H1 (cell line): ENCODE data around the gene ELMO1. TPM values are rescaled to one million over a fixed set of nuclear protein-coding genes. Genes with fewer than 3 reads are reported as not detected.

Experiments used
- CTCF ChIA-PET: fragments of 300-600 bp; sonication (Branson Sonifier 250); formaldehyde crosslinking; loops from one replicate; lab custom pipeline; 2021; ENCODE audit not compliant: partially characterized antibody; lab: Charles Lee
- POLR2A ChIA-PET: fragments of 300-600 bp; sonication (Branson Sonifier 250); formaldehyde crosslinking; loops from one replicate; lab custom pipeline; 2021; ENCODE audit warnings: inconsistent platforms; ENCODE audit not compliant: partially characterized antibody; lab: Charles Lee
- DNase-seq, 2 experiments: peaks; one replicate each; pipeline versions ENCODE4 v3.0.0 to v3.0.0-alpha.2; 2010 to 2022; ENCODE audit warnings: low spot score in 2 of 2, low read depth in 1 of 2, mixed read lengths in 1 of 2
- FAIRE-seq: peaks from 2 replicates; lab custom pipeline; 2011; peaks lifted over from hg19 to GRCh38; lab: Jason Lieb, UNC
- H2AFZ ChIP-seq: 2 replicates; pipeline ENCODE4 v1.8.1; 2012; ENCODE audit warnings: low read length, inconsistent platforms
- H2AK5ac ChIP-seq: 2 replicates; pipeline ENCODE4 v1.6.1; 2013; ENCODE audit warnings: low read depth, low read length
- H2BK120ac ChIP-seq: replicated peaks from 2 replicates; pipeline ENCODE3; 2013; ENCODE audit warnings: low read depth, low read length, inconsistent platforms
- H2BK12ac ChIP-seq: 2 replicates; pipeline ENCODE4 v1.6.1; 2013; ENCODE audit warnings: low read depth, low read length
- H2BK15ac ChIP-seq: 2 replicates; pipeline ENCODE4 v1.6.1; 2013; ENCODE audit warnings: low read length
- H2BK20ac ChIP-seq: 2 replicates; pipeline ENCODE4 v1.6.1; 2013; ENCODE audit warnings: low read length
- H2BK5ac ChIP-seq: 2 replicates; pipeline ENCODE4 v1.6.1; 2013; ENCODE audit warnings: low read depth, low read length
- H3K14ac ChIP-seq: 2 replicates; pipeline ENCODE4 v1.6.1; 2013; ENCODE audit warnings: inconsistent platforms; ENCODE audit not compliant: insufficient read length
- H3K18ac ChIP-seq: 2 replicates; pipeline ENCODE4 v1.6.1; 2013; ENCODE audit warnings: low read length; ENCODE audit errors: extremely low read depth
- H3K23ac ChIP-seq: 2 replicates; pipeline ENCODE4 v1.6.1; 2013; ENCODE audit warnings: inconsistent platforms; ENCODE audit not compliant: insufficient read length
- H3K23me2 ChIP-seq: 2 replicates; pipeline ENCODE4 v1.6.1; 2013; ENCODE audit warnings: low read depth, low read length
- H3K27ac ChIP-seq: 2 replicates; pipeline ENCODE4 v1.6.1; 2011; ENCODE audit warnings: low read depth, low read length, inconsistent platforms
- H3K27me3 ChIP-seq, 4 experiments: replicated peaks in 1 of 4; 1 replicate in 1 of 4; 2 replicates in 3 of 4; pipeline versions ENCODE4 v1.6.1 to v1.8.1; 2011 to 2013; ENCODE audit warnings: low read length in 3 of 4, mild to moderate bottlenecking in 3 of 4, inconsistent platforms in 2 of 4, mixed read lengths in 2 of 4, moderate library complexity in 1 of 4; ENCODE audit not compliant: control insufficient read depth in 3 of 4, insufficient read depth in 3 of 4; ENCODE audit errors: extremely low read depth in 1 of 4
- H3K36me3 ChIP-seq, 4 experiments: 2 replicates each; pipeline versions ENCODE4 v1.6.1 to v1.8.1; 2011 to 2013; ENCODE audit warnings: mild to moderate bottlenecking in 4 of 4, low read length in 3 of 4, moderate library complexity in 2 of 4, control low read depth in 1 of 4, inconsistent platforms in 1 of 4; ENCODE audit not compliant: insufficient read depth in 4 of 4, control insufficient read depth in 2 of 4
- H3K4ac ChIP-seq: replicated peaks from 2 replicates; pipeline ENCODE3; 2013; ENCODE audit warnings: low read length, low read depth, mixed read lengths, inconsistent platforms; ENCODE audit not compliant: insufficient read length
- H3K4me1 ChIP-seq, 4 experiments: replicated peaks in 1 of 4; 1 replicate in 1 of 4; 2 replicates in 3 of 4; pipeline versions ENCODE4 v1.6.1 to v1.8.1; 2011 to 2013; ENCODE audit warnings: low read length in 3 of 4, inconsistent platforms in 2 of 4, mixed read lengths in 1 of 4; ENCODE audit not compliant: insufficient read depth in 4 of 4, control insufficient read depth in 3 of 4
- H3K4me2 ChIP-seq, 2 experiments: 2 replicates each; pipeline versions ENCODE4 v1.6.1 to v1.8.1; 2011 to 2013; ENCODE audit warnings: low read depth in 2 of 2, low read length in 2 of 2, control low read depth in 1 of 2, inconsistent platforms in 1 of 2, mild to moderate bottlenecking in 1 of 2; ENCODE audit not compliant: insufficient read depth in 1 of 2
- H3K4me3 ChIP-seq, 4 experiments: fragments of 200-600, 300-600 bp in 1 of 4; sonication (generic), shearing (Covaris generic), sonication (Bioruptor Twin) in 1 of 4; 2 replicates each; pipeline versions ENCODE4 v1.5.1 to v1.8.1; 2011 to 2016; ENCODE audit warnings: low read length in 4 of 4, low read depth in 3 of 4, control low read depth in 2 of 4, inconsistent platforms in 2 of 4, mild to moderate bottlenecking in 2 of 4, mixed read lengths in 1 of 4, moderate library complexity in 1 of 4; ENCODE audit not compliant: insufficient read depth in 2 of 4; ENCODE audit errors: extremely low read depth in 1 of 4
- H3K56ac ChIP-seq: replicated peaks from 2 replicates; pipeline ENCODE3; 2013; ENCODE audit warnings: low read depth, mild to moderate bottlenecking, mixed read lengths, low read length, inconsistent platforms; ENCODE audit not compliant: insufficient read length
- H3K79me1 ChIP-seq: 2 replicates; pipeline ENCODE4 v1.6.1; 2013; ENCODE audit warnings: low read depth, low read length, control low read depth
- H3K79me2 ChIP-seq, 2 experiments: 2 replicates each; pipeline versions ENCODE4 v1.6.1 to v1.8.1; 2012 to 2013; ENCODE audit warnings: low read length in 2 of 2, mild to moderate bottlenecking in 2 of 2, inconsistent platforms in 1 of 2; ENCODE audit not compliant: insufficient read depth in 2 of 2, control insufficient read depth in 1 of 2
- H3K9ac ChIP-seq, 4 experiments: replicated peaks in 1 of 4; 1 replicate in 1 of 4; 2 replicates in 3 of 4; pipeline versions ENCODE4 v1.6.1 to v1.8.1; 2011 to 2013; ENCODE audit warnings: low read depth in 3 of 4, low read length in 3 of 4, control low read depth in 2 of 4, mild to moderate bottlenecking in 2 of 4, moderate library complexity in 2 of 4, inconsistent platforms in 1 of 4; ENCODE audit errors: extremely low read depth in 1 of 4
- H3K9me3 ChIP-seq, 2 experiments: 2 replicates each; pipeline versions ENCODE4 v1.6.1 to v1.8.1; 2012 to 2013; ENCODE audit warnings: mild to moderate bottlenecking in 2 of 2, moderate library complexity in 2 of 2, control low read depth in 1 of 2, inconsistent platforms in 1 of 2, low read depth in 1 of 2, low read length in 1 of 2, mixed read lengths in 1 of 2; ENCODE audit not compliant: insufficient read depth in 2 of 2
- H4K20me1 ChIP-seq, 2 experiments: replicated peaks in 1 of 2; 2 replicates each; pipeline versions ENCODE3 to v1.8.1; 2011 to 2013; ENCODE audit warnings: inconsistent platforms in 2 of 2, low read length in 2 of 2, mild to moderate bottlenecking in 1 of 2; ENCODE audit not compliant: insufficient read depth in 2 of 2, control insufficient read depth in 1 of 2
- H4K5ac ChIP-seq: 2 replicates; pipeline ENCODE4 v1.6.1; 2013; ENCODE audit warnings: low read length, low read depth, mixed read lengths, inconsistent platforms; ENCODE audit not compliant: insufficient read length
- H4K8ac ChIP-seq: 2 replicates; pipeline ENCODE4 v1.8.0; 2013; ENCODE audit warnings: mild to moderate bottlenecking, moderate library complexity, low read length, inconsistent platforms; ENCODE audit not compliant: insufficient read depth; ENCODE audit errors: extremely low read depth
- H4K91ac ChIP-seq: replicated peaks from 2 replicates; pipeline ENCODE3; 2013; ENCODE audit warnings: low read length, mixed read lengths, inconsistent platforms; ENCODE audit not compliant: insufficient read length
- BRCA1 ChIP-seq: IDR thresholded peaks from 2 replicates; pipeline ENCODE4 v1.6.1; 2012; ENCODE audit warnings: low read depth, low read length, improper control_type of control experiment
- EGR1 ChIP-seq: IDR thresholded peaks from 2 replicates; pipeline ENCODE4 v1.6.1; 2011; ENCODE audit warnings: low read depth, low read length, borderline replicate concordance
- EZH2 ChIP-seq: fragments of 200-600 bp; sonication (generic); IDR thresholded peaks from 2 replicates; pipeline ENCODE4 v1.7.1; 2012; ENCODE audit warnings: low read depth, mild to moderate bottlenecking, moderate library complexity, low read length, inconsistent platforms; ENCODE audit not compliant: severe bottlenecking
- GTF2F1 ChIP-seq: IDR thresholded peaks from 2 replicates; pipeline ENCODE4 v1.6.1; 2012; ENCODE audit warnings: low read depth, low read length, improper control_type of control experiment, borderline replicate concordance
- KDM1A ChIP-seq: fragments of 200-600, 300-600 bp; sonication (generic); IDR thresholded peaks from 2 replicates; pipeline ENCODE4 v1.7.1; 2016; ENCODE audit warnings: mild to moderate bottlenecking, low read length, borderline replicate concordance
- POLR2AphosphoS5 ChIP-seq: IDR thresholded peaks from 2 replicates; pipeline ENCODE4 v1.6.1; 2011; ENCODE audit warnings: low read depth, low read length
- POU5F1 ChIP-seq: IDR thresholded peaks from 2 replicates; pipeline ENCODE4 v1.6.1; 2011; ENCODE audit warnings: low read depth, mild to moderate bottlenecking, low read length, moderate library complexity
- TAF7 ChIP-seq: optimal IDR thresholded peaks from 2 replicates; pipeline ENCODE3; 2011; ENCODE audit warnings: low read depth, mild to moderate bottlenecking, inconsistent platforms, low read length, moderate library complexity, borderline replicate concordance
- ZNF274 ChIP-seq: IDR thresholded peaks from 2 replicates; pipeline ENCODE4 v1.7.0; 2012; ENCODE audit warnings: low read length, borderline replicate concordance; ENCODE audit errors: extremely low read depth
- WGBS, 2 experiments: shearing (Covaris generic) in 1 of 2; methylation state at CpG; one replicate each; pipeline versions ENCODE4 v1.1.6 to v1.1.7; 2013 to 2015; ENCODE audit warnings: low lambda C conversion rate in 2 of 2, mixed read lengths in 2 of 2, inconsistent platforms in 1 of 2, low coverage in 1 of 2, missing lambda C conversion rate in 1 of 2; ENCODE audit not compliant: insufficient replicate concordance in 2 of 2, insufficient coverage in 1 of 2, insufficient read length in 1 of 2; ENCODE audit errors: extremely low coverage in 1 of 2, missing lambda C conversion rate in 1 of 2; 5-methylcytosine and 5-hydroxymethylcytosine counted together
- polyA plus RNA-seq, 7 experiments: library from polyadenylated mRNA; depleted of rRNA in 3 of 7; stranded (reverse) in 5 of 7; unstranded in 2 of 7; fragments of >200 nt in 5 of 7; fragments of 200-250 nt in 2 of 7; gene quantifications; 1 replicate in 5 of 7; 2 replicates in 1 of 7; 4 replicates in 1 of 7; pipeline versions ENCODE4 v1.2.1 to v1.2.3, GENCODE V29; 2011 to 2013; ENCODE audit warnings: missing spikeins in 2 of 7, mixed read lengths in 2 of 7
- total RNA-seq: library from RNA; stranded (reverse); fragmentation: NEBNext Ultra II Directional; extraction: Animal tissue kit (Norgen Biotek cat#: 25700); gene quantifications from 2 replicates; pipeline ENCODE4 v1.2.1, GENCODE V29; 2021

Gene ELMO1
- total and polyA plus RNA-seq, 2 of the 8 experiments (the other 6 are each of a cell fraction or from before 2014, with no cell fraction given): 18.4 to 21.0 TPM

GRCh38 chr7:37105762-37106161 lies 342.9 kb downstream of the ELMO1 start:
- no peaks in the 10 kb centered on the region for H3K9me3 ChIP-seq
- H3K79me2 ChIP-seq: no peaks in the 10 kb centered on the region
- H3K9ac ChIP-seq: no peak overlapping the region
- no peak overlapping the region for H3K4me3 ChIP-seq
- ChIA-PET CTCF (interaction anchor here (0.9 to 1.7 kb wide), 4 partner anchors 10 to 118 kb away, joined by 3 to 7 read pairs (median 4); no protein-coding TSS in a partner anchor), POLR2A (no interaction called here)
- FAIRE-seq (no peak), DNase-seq (no peak)
- WGBS, 2 experiments: 95% methylated on average over 4 of the region's 4 CpGs; no CpG with 5 or more reads in 1 of the 2 experiments
- TF ChIP-seq POLR2AphosphoS5 (no peak), EGR1 (no peak), POU5F1 (no peak), TAF7 (no peak), ZNF274 (no peak), BRCA1 (no peak), EZH2 (no peak), KDM1A (no peak), GTF2F1 (no peak)
- H2BK15ac ChIP-seq: no peak overlapping the region
- H2BK20ac ChIP-seq: no peak overlapping the region
- no peaks in the 10 kb centered on the region for H3K4me1 ChIP-seq
- H3K36me3 ChIP-seq: no peaks in the 10 kb centered on the region
- no peak overlapping the region for H2BK120ac ChIP-seq
- H4K5ac ChIP-seq: no peak overlapping the region
- H2BK5ac ChIP-seq: no peak overlapping the region
- H2BK12ac ChIP-seq: no peak overlapping the region
- no peak overlapping the region for H3K27ac ChIP-seq
- H4K91ac ChIP-seq: no peak overlapping the region
- no peaks in the 10 kb centered on the region for H3K79me1 ChIP-seq
- H3K4me2 ChIP-seq: no peak overlapping the region
- no peak overlapping the region for H3K23ac ChIP-seq
- H3K4ac ChIP-seq: no peak overlapping the region
- no peak overlapping the region for H3K14ac ChIP-seq
- H4K20me1 ChIP-seq: no peaks in the 10 kb centered on the region
- H3K23me2 ChIP-seq: no peaks in the 10 kb centered on the region
- H4K8ac ChIP-seq: no peak overlapping the region
- H3K56ac ChIP-seq: no peak overlapping the region
- no peak overlapping the region for H2AFZ ChIP-seq
- H2AK5ac ChIP-seq: no peak overlapping the region
- no peak overlapping the region for H3K18ac ChIP-seq
- no peaks in the 10 kb centered on the region for H3K27me3 ChIP-seq
